IMR-90 (cell line): Measurements from ENCODE around the gene TMC1.

Source experiments
- CEBPB ChIP-seq: IDR thresholded peaks from 2 replicates; pipeline ENCODE4 v1.6.1; 2012; ENCODE audit warnings: low read depth, low read length, improper control_type of control experiment
- CHD1 ChIP-seq: IDR thresholded peaks from 2 replicates; pipeline ENCODE4 v1.6.1; 2012; ENCODE audit warnings: low read depth, low read length, improper control_type of control experiment
- FOS ChIP-seq: fragments of 150-350 bp; IDR thresholded peaks from 2 replicates; pipeline ENCODE4 v1.6.1; 2016; ENCODE audit warnings: low read depth, low read length
- MAFK ChIP-seq: IDR thresholded peaks from 2 replicates; pipeline ENCODE4 v1.6.1; 2012; ENCODE audit warnings: low read depth, low read length, improper control_type of control experiment
- MAZ ChIP-seq: IDR thresholded peaks from 2 replicates; pipeline ENCODE4 v1.6.1; 2012; ENCODE audit warnings: low read depth, mild to moderate bottlenecking, low read length, improper control_type of control experiment, moderate library complexity, borderline replicate concordance
- MXI1 ChIP-seq: IDR thresholded peaks from 2 replicates; pipeline ENCODE4 v1.6.1; 2012; ENCODE audit warnings: low read depth, mild to moderate bottlenecking, low read length, moderate library complexity, borderline replicate concordance
- POLR2A ChIP-seq: IDR thresholded peaks from 2 replicates; pipeline ENCODE4 v1.6.1; 2012; ENCODE audit warnings: mild to moderate bottlenecking, low read depth, low read length
- TF ChIP-seq, protein P1 (sequence below): conservative IDR thresholded peaks from 2 replicates; pipeline ENCODE4 v1.5.1; 2012; ENCODE audit warnings: mild to moderate bottlenecking, low read depth, low read length, improper control_type of control experiment
- TF ChIP-seq, protein P2 (sequence below): fragments of 150-350 bp; IDR thresholded peaks from 2 replicates; pipeline ENCODE4 v1.6.1; 2017; ENCODE audit warnings: mild to moderate bottlenecking, antibody characterized with exemption, low read length, low read depth
- TF ChIP-seq, protein P3 (sequence below): fragments of 150-350 bp; IDR thresholded peaks from 2 replicates; pipeline ENCODE4 v1.6.1; 2016; ENCODE audit warnings: low read depth, mild to moderate bottlenecking, low read length, moderate library complexity, borderline replicate concordance

DNA sequence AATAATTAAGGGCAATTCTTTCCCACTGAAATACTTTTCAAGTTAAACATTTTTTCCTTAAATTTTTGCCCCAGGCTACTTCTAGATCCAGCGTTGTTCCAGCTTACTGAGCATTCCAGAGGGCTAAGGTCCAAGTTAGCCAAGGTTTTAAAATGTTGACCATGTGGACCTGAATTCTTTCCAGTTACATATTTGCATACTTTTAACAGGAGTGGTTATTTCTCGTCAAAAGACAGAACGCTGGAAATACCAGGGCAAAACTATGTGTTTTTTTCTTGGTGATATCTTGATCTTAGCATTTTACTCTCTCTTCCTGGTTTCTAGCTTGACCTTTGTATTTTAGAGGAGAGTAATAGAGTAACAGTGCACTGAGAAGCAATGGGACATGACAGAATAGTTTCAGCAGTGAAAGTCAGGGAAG, 32.8 kb downstream of the TMC1 start:
- TF ChIP-seq, protein P1, sequence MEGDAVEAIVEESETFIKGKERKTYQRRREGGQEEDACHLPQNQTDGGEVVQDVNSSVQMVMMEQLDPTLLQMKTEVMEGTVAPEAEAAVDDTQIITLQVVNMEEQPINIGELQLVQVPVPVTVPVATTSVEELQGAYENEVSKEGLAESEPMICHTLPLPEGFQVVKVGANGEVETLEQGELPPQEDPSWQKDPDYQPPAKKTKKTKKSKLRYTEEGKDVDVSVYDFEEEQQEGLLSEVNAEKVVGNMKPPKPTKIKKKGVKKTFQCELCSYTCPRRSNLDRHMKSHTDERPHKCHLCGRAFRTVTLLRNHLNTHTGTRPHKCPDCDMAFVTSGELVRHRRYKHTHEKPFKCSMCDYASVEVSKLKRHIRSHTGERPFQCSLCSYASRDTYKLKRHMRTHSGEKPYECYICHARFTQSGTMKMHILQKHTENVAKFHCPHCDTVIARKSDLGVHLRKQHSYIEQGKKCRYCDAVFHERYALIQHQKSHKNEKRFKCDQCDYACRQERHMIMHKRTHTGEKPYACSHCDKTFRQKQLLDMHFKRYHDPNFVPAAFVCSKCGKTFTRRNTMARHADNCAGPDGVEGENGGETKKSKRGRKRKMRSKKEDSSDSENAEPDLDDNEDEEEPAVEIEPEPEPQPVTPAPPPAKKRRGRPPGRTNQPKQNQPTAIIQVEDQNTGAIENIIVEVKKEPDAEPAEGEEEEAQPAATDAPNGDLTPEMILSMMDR: no peak
- TF ChIP-seq POLR2A (no peak), CHD1 (no peak), MAFK (no peak; the same call in 1 of the 2 replicates), MAZ (no peak), FOS (no peak), CEBPB (no peak), MXI1 (no peak)
- TF ChIP-seq, protein P2, sequence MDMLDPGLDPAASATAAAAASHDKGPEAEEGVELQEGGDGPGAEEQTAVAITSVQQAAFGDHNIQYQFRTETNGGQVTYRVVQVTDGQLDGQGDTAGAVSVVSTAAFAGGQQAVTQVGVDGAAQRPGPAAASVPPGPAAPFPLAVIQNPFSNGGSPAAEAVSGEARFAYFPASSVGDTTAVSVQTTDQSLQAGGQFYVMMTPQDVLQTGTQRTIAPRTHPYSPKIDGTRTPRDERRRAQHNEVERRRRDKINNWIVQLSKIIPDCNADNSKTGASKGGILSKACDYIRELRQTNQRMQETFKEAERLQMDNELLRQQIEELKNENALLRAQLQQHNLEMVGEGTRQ: no peak
- TF ChIP-seq, protein P3, sequence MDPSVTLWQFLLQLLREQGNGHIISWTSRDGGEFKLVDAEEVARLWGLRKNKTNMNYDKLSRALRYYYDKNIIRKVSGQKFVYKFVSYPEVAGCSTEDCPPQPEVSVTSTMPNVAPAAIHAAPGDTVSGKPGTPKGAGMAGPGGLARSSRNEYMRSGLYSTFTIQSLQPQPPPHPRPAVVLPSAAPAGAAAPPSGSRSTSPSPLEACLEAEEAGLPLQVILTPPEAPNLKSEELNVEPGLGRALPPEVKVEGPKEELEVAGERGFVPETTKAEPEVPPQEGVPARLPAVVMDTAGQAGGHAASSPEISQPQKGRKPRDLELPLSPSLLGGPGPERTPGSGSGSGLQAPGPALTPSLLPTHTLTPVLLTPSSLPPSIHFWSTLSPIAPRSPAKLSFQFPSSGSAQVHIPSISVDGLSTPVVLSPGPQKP: no peak
